ENCODE measurements around the gene PGBD1. TPM values are rescaled to one million over a fixed set of nuclear protein-coding genes. Genes with fewer than 3 reads are reported as not detected.
A peak's percentile ranks its signal among the peaks of the same experiment; 100 is the strongest.

Gene PGBD1
- total and polyA plus RNA-seq, 2 of the 8 experiments (the other 6 are each of a cell fraction or from before 2014, with no cell fraction given), result 2.5 to 9.2 TPM

GRCh38 chr6:28267695-28268059 lies 13.7 kb upstream of the PGBD1 start:
- no peak overlapping the region for H2BK15ac ChIP-seq (ENCODE audit: low read length)
- H3K27me3 ChIP-seq (replicated peaks in 1 of 4; ENCODE audit: control insufficient read depth in 3 of 4, extremely low read depth in 1 of 4, insufficient read depth in 3 of 4, low read length in 3 of 4), result no peaks in the 10 kb centered on the region
- H2AFZ ChIP-seq (ENCODE audit: low read length), result peak overlapping the region; percentile 68; the same call in 1 of the 2 replicates
- H4K91ac ChIP-seq (replicated peaks; ENCODE audit: insufficient read length, low read length), result no peak overlapping the region
- H3K23me2 ChIP-seq (ENCODE audit: low read depth, low read length), result peaks cover 2% of the 10 kb centered on the region; the same call in 1 of the 2 replicates
- H3K9me3 ChIP-seq (ENCODE audit: insufficient read depth in 2 of 2, low read depth in 1 of 2, low read length in 1 of 2), result no peaks in the 10 kb centered on the region
- FAIRE-seq (no peak), DNase-seq (ENCODE audit: low read depth in 1 of 2, low spot score in 2 of 2) (no peak)
- no peak overlapping the region for H2BK12ac ChIP-seq (ENCODE audit: low read depth, low read length)
- no peak overlapping the region for H2BK20ac ChIP-seq (ENCODE audit: low read length)
- H4K5ac ChIP-seq (ENCODE audit: insufficient read length, low read depth, low read length), result no peak overlapping the region
- H2BK120ac ChIP-seq (replicated peaks; ENCODE audit: low read depth, low read length), result no peak overlapping the region
- H4K8ac ChIP-seq (ENCODE audit: extremely low read depth, insufficient read depth, low read length), result no peak overlapping the region
- peaks cover 0 to 16% of the 10 kb centered on the region in 2 experiments; a peak in 2 of 4 replicates for H3K79me2 ChIP-seq (ENCODE audit: control insufficient read depth in 1 of 2, insufficient read depth in 2 of 2, low read length in 2 of 2)
- no peak overlapping the region for H3K14ac ChIP-seq (ENCODE audit: insufficient read length)
- H3K4ac ChIP-seq (replicated peaks; ENCODE audit: insufficient read length, low read depth, low read length), result no peak overlapping the region
- H2AK5ac ChIP-seq (ENCODE audit: low read depth, low read length), result no peak overlapping the region
- peak overlapping the region; percentile 75 to 80 (median 78) for H3K4me3 ChIP-seq (ENCODE audit: extremely low read depth in 1 of 4, insufficient read depth in 2 of 4, low read depth in 3 of 4, low read length in 4 of 4)
- H3K23ac ChIP-seq (ENCODE audit: insufficient read length), result no peak overlapping the region
- peak overlapping the region; percentile 75 to 79 for H3K4me2 ChIP-seq (ENCODE audit: insufficient read depth in 1 of 2, low read depth in 2 of 2, low read length in 2 of 2)
- H3K9ac ChIP-seq (replicated peaks in 1 of 4; ENCODE audit: extremely low read depth in 1 of 4, low read depth in 3 of 4, low read length in 3 of 4), result peak overlapping the region in 3 of 4 experiments; percentile 54 to 77 (median 65); a peak in 5 of 7 replicates
- no peaks in the 10 kb centered on the region for H4K20me1 ChIP-seq (replicated peaks in 1 of 2; ENCODE audit: control insufficient read depth in 1 of 2, insufficient read depth in 2 of 2, low read length in 2 of 2)
- 29 to 100% methylated on average over 1 of the region's 1 CpG for WGBS, 2 experiments (ENCODE audit: extremely low coverage in 1 of 2, insufficient coverage in 1 of 2, insufficient read length in 1 of 2, insufficient replicate concordance in 2 of 2, low coverage in 1 of 2, low lambda C conversion rate in 2 of 2, missing lambda C conversion rate in 1 of 2)
- H3K4me1 ChIP-seq (replicated peaks in 1 of 4; ENCODE audit: control insufficient read depth in 3 of 4, insufficient read depth in 4 of 4, low read length in 3 of 4), result peaks cover 0 to 2% (median 0%) of the 10 kb centered on the region in 4 experiments; a peak in 1 of 7 replicates
- H2BK5ac ChIP-seq (ENCODE audit: low read depth, low read length), result no peak overlapping the region
- H3K27ac ChIP-seq (ENCODE audit: low read depth, low read length), result peak overlapping the region; percentile 33; the same call in 1 of the 2 replicates
- ChIA-PET POLR2A (ENCODE audit: partially characterized antibody) (interaction anchor here (0.7 to 4.3 kb wide), 15 partner anchors 10 to 143 kb away, joined by 3 to 31 read pairs (median 5); partner anchors contain the start of genes PGBD1, ZKSCAN3, ZKSCAN4 and ZKSCAN8), CTCF (ENCODE audit: partially characterized antibody) (interaction anchor here (1.4 kb wide), 1 partner anchor 88 kb away, joined by 8 read pairs; no protein-coding TSS in a partner anchor)
- H3K79me1 ChIP-seq (ENCODE audit: low read depth, low read length), result no peaks in the 10 kb centered on the region
- H3K56ac ChIP-seq (replicated peaks; ENCODE audit: insufficient read length, low read depth, low read length), result peak overlapping the region; percentile 1
- TF ChIP-seq POU5F1 (IDR thresholded peaks at IDR 0.05; ENCODE audit: low read depth, low read length) (no peak), EZH2 (IDR thresholded peaks at IDR 0.05; ENCODE audit: low read depth, low read length, severe bottlenecking) (no peak), SUZ12 (IDR thresholded peaks at IDR 0.05; ENCODE audit: low read length) (no peak), RNF2 (IDR thresholded peaks at IDR 0.05; ENCODE audit: borderline replicate concordance, low read depth, low read length, missing control alignments, poor library complexity, severe bottlenecking) (no peak), RFX5 (IDR thresholded peaks at IDR 0.05; ENCODE audit: borderline replicate concordance, low read depth, low read length) (no peak), POLR2A (IDR thresholded peaks at IDR 0.05; ENCODE audit: control extremely low read depth in 1 of 2, low read depth in 2 of 2, low read length in 2 of 2) (no peak), MAFK (IDR thresholded peaks at IDR 0.05; ENCODE audit: low read depth, low read length) (no peak)
- H3K18ac ChIP-seq (ENCODE audit: extremely low read depth, low read length), result no peak overlapping the region
- peaks cover 0 to 10% (median 3%) of the 10 kb centered on the region in 4 experiments; a peak in 6 of 8 replicates for H3K36me3 ChIP-seq (ENCODE audit: control insufficient read depth in 2 of 4, insufficient read depth in 4 of 4, low read length in 3 of 4)

Data from H1 (cell line).